GM21825 (cell line): Measurements from ENCODE around the gene PHIP.
A peak's percentile ranks its signal among the peaks of the same experiment; 100 is the strongest.

Experiments
- ATAC-seq: cut with Tn5 transposase; IDR thresholded peaks from one replicate; pipeline ENCODE4 v1.9.1; 2021; ENCODE audit warnings: mild to moderate bottlenecking, moderate library complexity; ENCODE audit not compliant: unreplicated experiment

Gene PHIP

DNA sequence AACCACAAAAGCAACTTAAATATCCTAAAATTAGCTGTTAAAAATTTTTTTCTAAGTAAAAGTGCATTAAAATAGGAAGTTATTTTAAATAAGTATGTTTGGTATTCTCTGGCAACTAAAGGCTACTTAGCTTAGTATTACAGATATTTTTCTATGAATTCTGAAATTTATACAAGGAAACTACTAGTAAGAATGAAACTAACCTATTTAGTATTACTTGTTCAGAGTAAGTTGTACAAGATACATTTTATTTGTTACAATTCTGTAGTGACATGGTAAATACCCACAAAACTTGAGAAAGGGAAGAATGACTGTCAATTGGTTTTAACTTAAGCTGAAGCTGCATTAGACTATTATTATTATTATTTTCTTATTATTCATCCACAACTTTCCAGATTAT is 6.5 kb downstream of the PHIP start:
- no peak for ATAC-seq

DNA sequence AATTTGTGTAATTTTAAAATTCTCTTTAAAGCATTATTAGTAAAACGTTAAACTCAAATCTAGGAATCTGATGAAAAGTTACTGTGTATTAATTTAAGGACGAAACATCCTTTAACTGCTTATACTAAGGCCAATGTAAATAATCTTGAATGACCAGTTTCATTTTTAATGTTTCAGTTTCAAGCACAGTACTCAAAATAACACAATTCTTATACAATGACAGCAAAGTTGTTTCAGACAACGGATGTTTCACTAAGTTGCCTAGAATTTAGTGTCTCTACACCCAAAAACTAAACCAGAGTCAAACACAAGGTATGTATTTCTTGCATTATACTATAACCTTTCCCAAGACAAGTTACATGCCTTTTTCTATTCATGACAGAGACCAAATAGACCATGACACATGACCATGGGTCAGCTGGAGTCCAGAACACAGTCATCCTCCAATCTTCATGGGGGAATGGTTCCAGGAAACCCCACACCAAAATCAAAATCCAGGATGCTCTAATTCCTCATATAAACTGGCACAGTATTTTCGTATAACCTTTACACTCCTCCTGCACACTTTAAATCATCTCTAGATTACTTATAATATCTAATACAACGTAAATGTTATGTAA is 7.7 kb downstream of the PHIP start:
- ATAC-seq: peak; percentile 71

DNA sequence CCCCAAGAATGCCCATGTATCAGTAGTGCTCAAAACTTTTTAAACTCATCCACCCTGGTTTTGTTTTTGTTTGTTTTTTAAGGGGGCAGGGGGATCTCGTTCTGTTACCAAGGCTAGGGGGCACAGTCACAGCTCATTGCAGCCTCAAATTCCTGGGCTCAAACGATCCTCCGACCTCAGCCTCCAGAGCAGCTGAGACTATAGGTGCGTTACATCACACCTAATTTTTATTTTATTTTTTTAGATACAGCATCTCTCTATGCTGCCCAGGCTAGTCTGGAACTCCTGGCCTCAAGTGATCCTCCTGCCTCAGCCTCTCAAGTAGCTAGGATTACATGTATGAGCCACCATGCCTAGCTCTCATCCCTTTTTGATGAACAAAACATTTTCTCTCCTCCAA is 11.2 kb downstream of the PHIP start:
- ATAC-seq: no peak

DNA sequence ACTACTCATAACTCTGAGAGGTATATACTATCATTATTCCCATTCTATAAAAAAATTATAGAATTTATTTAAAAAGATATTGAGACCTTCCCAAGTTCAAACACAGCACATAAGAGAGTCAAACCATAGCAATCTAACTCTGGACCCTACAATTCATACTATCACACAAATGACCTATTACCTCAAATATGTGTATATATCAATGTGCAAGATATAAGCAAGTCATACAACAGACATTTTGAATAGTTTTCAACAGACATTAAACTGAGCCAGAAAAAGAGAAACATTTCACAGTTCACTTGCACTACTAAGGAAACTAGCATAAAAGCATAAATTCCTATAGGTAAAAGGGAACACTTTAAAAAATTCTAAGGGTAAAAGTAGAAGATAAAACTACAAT is 11.7 kb downstream of the PHIP start:
- no peak for ATAC-seq

DNA sequence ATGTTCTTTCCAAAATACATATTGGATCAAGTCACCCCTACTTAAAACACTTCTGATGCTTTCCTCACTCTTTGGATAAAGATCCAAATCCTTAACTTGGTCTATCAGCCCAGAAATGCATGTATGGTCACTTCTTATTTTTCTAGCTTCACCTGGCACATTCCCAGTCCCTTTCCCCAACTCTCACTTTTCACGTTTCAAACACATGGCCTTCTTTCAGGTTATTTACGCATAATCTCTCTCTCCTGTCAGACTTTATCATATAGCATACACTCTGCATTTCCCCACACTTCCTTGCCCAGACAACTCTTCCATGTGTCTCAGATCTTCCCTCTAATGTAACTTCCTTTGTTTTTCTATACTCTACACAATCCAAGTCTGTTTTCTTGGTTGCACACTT is 12.8 kb downstream of the PHIP start:
- no peak for ATAC-seq

DNA sequence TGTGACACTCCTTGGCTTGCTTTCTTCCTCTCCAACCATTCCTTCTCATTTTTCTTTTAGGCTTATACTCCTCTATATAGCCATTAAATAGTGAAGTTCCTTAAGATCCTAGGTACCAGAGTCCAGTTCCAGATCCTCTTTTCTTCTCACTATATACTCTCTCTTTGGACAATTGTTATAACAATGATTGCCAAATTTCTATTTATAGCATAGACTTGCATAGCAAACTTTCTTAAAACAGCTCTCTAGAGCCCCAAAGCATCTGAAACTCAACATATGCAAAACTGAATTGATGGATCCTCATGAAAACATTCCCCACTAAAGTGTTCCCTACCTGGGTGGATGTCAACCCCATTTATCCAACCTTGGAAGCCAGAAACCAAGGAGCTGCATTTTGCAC is 13.4 kb downstream of the PHIP start:
- ATAC-seq: peak; percentile 73

DNA sequence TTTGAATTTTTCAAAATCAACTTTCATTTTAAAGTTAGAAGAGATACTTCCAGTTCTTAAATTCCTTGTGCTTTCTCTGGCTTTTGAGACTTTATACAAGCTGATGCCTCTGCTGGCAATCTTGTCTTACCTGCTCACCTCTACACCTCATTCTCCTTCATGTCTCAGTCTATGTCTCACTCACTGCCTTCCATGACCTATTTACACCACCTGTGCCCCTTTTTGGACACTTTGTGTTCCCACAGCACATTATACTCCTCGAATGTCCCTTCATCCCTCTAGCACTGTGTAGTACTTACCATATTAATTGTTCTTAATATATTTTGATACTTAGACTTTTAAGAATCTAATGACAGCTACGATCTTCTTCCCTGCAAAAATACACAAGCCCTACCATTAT is 15.3 kb downstream of the PHIP start:
- ATAC-seq: no peak

DNA sequence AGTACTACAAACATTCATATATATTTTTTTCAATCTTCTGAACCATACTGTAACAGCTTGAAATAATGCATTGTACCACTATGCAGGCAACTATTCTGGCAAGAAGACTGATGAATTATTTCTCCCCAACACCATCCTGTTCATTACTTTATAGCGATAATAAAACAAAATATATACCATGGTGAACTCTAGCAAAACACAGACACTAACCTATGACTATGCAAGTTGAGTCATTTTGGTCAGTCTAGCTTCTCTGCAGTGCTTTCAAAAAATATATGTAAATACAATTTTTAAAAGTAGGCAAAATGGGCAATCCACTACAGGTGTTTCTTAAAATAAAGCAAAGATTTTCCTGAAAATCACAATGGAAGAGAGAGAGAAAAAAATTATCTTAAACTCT is 20.3 kb downstream of the PHIP start:
- ATAC-seq: no peak

DNA sequence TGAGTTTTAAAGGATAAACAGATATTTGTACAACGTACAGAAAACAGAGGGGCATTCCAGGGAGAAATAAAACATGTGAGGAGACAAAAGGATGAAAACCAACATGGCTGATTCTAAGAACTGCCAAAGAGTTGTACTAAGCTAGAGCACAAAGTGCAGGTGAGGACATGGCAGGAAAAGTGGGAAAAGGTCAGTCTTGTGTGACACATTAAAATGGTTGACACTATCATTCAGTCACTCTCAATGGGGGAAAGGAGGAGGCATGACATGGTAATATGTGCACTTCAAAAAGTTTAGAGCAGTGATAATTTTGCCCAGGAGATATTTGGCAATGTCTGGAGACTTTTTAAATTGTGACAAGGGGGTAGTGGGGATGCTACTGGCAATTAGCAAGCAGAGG is 21.8 kb downstream of the PHIP start:
- no peak for ATAC-seq

DNA sequence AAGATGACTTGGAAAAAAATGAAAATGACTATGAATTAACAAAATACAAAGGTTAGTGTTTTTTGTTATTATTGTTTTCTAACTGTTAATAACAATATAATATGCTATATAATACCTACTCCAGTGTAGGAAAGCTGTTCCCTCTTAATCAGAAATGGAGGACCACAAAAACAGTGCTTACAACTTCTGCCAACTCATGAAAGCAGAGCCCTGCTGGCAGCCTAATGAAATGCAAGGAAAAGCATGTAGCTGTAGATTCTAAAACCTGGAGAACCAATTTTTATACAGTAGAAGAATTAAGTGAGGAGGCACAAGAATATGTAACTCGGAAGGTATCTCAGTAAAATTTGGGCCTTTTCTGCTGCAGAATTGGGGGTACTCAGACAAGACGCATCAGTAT is 29.4 kb downstream of the PHIP start:
- ATAC-seq: no peak

DNA sequence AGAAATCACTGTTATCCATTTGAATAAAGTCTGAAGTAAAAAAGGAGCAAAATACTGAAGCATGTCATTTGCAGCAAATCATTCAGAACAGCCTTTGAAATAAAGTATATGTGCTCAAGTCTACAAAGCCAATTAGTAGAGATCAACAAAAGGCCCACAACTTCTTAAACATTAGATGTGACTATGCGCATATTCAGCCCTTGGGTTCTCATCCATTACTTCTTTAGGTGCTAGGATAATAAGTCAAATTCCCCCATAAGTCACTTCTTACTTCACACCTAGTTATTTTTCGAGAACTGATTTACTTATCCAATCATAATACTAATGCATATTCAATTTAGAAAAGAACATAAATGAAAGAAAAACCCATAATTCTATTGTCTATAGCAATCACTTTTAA is 31.0 kb downstream of the PHIP start:
- ATAC-seq: no peak

DNA sequence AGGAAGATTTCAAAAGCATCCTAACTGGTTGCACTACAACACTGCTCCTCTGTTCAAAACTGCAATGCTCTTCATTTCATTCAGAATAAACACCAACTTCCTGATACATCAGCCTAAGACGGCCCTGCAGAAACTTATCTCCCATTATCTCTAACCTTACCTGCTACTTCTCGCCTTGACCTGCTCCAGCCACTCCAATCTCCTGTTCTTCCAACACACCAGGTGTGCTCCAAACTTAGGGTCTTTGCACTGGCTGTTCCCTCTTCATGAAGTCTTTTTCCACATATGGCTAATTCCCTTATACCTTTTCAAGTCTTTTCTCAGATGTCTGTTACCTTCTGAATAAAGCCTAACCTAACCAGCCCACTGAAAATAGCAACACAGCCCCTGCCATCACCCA is 32.1 kb downstream of the PHIP start:
- ATAC-seq: no peak

DNA sequence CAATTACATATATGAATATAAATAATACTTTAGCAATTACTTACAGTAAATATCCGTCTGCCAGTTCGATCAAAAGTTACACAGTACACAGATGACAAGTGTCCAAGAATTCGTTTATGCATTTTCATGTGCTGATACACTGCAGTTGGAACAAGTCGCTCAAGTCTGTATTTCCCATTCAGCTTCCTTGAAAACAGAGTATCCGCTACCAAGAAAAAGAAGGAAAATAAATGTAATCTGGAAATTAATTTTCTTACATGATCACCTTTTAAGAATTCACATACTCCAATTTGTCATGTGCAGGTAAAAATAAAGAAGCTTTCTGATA is 35.3 kb downstream of the PHIP start:
- ATAC-seq: no peak

DNA sequence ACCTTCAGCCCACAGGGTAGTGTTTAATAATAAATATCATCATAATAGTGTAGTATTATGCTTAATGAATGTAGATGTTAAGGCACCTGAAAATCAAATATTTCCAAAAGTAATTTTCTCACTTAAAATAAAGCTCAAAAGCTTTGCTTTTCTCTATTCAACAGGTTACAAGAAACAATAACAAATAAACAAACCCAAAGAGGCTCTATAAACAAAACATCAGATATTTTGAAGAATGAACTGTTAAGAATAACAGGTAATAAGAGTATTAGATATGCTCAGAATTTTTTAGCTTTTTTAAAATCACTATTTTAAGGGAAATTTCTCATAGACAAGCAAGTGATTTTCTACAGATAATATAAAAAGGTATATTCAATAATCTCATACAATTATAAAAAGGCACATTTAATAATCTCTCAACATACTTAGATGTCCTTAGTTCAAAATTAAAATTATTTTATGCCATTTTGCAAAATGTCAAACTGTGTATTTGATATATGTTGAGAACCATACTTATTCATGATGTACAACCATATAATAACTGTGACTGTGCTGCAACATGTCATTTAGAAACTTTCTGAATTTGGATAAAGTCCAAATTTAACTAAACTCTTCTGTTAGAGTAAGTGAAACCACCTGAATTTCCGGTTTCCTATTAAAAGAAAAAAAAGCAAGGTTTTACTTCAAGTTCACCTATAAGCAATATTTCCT is 35.8 kb downstream of the PHIP start:
- ATAC-seq: peak; percentile 82

DNA sequence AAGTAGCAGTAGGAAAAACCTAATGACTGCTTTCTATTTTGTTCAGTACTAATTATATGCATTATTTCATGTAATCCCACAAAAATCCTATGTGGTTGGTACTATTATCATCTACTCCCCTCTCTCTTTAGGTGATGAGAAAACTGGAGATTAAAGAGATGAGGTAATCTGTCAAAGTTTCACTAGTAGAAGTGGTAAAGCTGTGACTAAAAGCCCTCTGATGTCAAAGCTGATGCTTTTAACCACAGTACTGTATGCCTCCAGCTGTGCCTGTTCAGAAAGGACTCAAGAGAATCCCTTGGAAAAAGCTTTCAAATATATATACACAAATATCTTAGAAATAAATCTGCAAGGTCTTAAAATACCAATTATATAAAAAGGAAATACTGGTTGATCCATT is 38.0 kb downstream of the PHIP start:
- peak; percentile 71 for ATAC-seq

DNA sequence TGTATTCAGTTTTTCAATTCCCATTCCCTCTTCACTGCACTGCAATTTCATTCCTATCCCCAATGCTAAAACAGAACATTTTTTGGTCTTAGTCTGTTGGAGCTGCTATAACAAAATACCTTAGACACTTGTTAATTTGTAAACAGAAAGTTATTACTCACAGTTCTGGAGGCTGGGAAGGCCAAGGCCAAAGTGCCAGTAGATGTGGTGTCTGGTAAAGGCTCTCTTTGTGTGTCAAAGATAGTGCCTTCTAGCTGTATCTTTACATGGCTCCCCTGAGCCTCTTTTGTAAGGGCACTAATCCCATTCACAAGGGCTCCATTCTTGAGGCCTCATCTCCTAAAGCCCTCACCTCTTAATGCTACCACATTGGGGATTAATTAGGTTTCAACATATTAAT is 40.0 kb downstream of the PHIP start:
- no peak for ATAC-seq

DNA sequence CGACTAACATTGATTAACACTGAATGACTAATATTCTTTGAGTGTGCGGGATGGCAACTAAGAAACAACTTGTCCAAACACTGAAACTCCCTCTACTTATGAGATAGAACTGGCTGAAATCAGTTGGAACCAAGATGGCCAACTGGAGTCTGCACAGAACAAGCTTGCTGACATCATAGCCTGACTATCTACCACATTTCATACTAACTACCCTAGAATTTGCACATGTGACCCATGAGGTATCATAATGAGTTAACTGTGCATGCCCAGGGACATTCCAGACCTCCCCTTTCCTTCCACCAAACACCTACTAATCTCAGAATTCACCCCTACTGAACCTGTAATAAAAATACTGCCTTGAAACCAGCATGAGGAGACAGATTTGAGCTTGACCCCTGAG is 43.2 kb downstream of the PHIP start:
- no peak for ATAC-seq

DNA sequence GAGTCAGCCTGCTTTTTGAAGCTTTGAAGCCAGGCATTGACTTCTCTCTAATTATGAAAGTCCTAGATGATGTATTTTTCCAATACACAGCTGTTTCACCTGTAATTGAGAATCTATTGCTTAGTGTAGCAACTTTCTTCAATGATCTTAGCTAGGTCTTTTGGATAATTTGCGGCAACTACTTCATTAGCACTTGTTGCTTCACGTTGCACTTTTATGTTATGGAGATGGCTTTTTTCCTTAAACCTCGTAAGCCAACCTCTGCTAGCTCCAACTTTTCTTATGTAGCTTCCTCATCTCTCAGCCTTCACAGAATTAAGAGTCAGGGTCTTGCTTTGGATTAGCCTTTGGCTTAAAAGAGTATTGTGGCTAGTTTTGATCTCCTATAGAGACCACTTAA is 44.8 kb downstream of the PHIP start:
- ATAC-seq: no peak

DNA sequence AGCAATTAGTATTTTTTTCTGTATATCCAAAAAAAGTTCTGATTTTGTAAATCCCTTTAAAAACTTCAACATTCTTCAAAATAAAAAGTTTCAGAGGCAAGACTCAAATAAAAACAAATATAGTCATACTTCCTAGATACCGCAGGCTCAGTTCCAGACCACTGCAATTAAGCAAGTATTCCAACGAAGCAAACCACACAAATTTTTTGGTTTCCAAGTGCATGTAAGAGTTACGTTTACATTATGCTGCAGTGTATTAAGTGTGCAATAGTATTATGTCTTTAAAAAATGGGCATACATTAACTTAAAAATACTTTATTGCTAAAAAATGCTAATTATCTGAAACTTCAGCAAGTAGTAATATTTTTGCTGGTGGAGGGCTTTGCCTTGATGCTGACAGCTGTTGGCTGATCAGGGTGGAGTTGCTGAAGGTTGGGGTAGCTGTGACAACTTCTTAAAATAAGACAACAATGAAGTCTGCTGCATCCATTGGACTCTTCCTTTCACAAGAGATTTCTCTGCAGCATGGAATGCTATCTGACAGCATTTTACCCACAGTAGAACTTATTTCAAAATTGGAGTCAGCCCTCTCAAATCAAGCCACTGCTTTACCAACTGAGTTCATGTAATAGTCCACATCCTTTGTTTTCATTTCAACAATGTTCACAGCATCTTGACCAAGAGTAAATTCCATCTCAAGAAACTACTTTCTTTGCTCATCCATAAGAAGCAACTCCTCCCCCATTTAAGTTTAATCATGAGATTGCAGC is 46.0 kb downstream of the PHIP start:
- no peak for ATAC-seq

DNA sequence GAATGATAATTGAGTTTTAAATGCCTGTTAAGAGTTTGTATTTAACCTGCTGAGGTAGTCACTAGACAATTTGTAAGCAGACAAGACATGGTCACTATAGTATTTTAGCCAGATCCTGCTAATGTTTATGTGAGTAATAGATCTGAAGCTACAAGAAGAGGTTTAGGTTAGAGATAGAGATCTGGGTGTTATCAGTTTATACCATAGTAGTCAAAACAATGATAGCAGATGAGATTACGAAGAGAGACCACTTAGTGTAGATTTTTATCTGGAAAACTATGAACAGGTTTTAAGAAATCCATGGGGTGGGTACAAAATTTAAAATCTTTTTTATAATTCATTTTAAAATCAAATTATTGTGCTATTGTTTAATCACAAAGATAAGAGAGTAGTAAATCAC is 47.5 kb downstream of the PHIP start:
- ATAC-seq: no peak

DNA sequence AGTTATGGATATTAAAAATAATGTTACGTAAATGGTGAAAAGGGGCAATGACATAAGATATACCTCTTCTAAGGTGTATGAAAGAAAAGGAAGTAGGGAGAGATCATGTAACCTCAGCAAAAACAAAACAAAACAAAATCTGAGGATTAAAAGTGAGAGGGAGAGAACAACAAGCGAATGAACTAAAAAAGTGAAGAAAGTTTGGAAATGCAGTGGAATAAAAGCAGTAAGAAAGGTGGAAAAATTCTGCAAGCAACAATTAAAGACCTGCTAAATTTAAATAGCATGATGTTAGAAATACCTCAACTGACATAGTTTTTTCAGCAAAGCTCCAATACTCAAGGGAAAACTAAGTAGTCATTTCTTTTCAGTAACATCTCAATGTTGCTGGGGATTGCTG is 48.0 kb downstream of the PHIP start:
- ATAC-seq: no peak

DNA sequence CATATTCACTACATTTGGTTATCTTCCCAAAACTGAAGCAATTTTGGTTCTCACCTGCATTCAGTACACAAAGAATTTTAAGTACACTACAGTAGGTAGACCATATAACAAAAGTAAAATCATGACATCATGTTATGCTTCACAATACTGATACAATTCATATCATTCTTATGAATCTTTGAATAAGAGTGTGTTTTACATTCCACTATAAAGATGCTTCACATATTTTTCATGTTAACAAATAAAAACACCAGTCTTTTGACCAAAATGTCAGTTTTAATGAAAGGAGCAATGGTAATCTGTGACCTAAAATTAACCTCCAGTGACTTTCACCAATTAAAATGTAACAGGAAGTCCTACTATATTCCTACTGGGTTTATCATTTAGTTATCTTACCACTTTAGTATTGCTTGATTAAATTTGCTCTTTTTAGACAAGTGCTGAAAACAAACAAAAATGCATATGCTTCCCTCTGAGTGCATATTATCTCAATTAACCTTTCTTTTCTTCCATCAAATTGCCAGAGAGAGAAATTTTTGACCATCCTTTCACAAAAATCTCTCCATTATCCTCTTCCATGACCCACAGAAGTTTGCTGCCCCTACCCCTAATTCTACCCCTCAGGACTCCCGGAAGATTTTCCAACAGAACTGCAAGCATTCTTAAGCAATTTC is 49.3 kb downstream of the PHIP start:
- no peak for ATAC-seq
